SK-N-SH (cell line): ENCODE measurements around the gene UGT1A4. TPM values are rescaled to one million over a fixed set of nuclear protein-coding genes. Genes with fewer than 3 reads are reported as not detected.

Experiments used
- CTCF ChIA-PET: fragments of 300-600, 350-600 bp; formaldehyde crosslinking; extraction: SDS; loops from one replicate; lab custom pipeline; 2021; lab: Yijun Ruan, JAX
- POLR2A ChIA-PET: fragments of 350-600 bp; sonication (Branson Sonifier 250); formaldehyde crosslinking; extraction: SDS; loops from one replicate; lab custom pipeline; 2020; ENCODE audit warnings: antibody characterized with exemption, inconsistent platforms; lab: Yijun Ruan, JAX
- DNase-seq: peaks from one replicate; pipeline ENCODE4 v3.0.0; 2012
- H2AFZ ChIP-seq: fragments of 200-600 bp; sonication (generic); 2 replicates; pipeline ENCODE4 v1.8.1; 2016; ENCODE audit warnings: antibody characterized with exemption, mild to moderate bottlenecking, low read depth
- H3F3A ChIP-seq: fragments of 200-600 bp; sonication (generic); replicated peaks from 2 replicates; pipeline ENCODE3; 2016; ENCODE audit warnings: antibody characterized with exemption, mild to moderate bottlenecking; ENCODE audit not compliant: insufficient read depth
- H3K27ac ChIP-seq, 2 experiments: fragments of 200-500 bp in 1 of 2; fragments of 200-600 bp in 1 of 2; sonication (Bioruptor generic) in 1 of 2; sonication (generic), shearing (Covaris generic) in 1 of 2; 2 replicates each; pipeline versions ENCODE4 v1.5.1 to v1.6.1; 2014 to 2016; ENCODE audit warnings: low read depth in 2 of 2, inconsistent platforms in 1 of 2, low read length in 1 of 2, mild to moderate bottlenecking in 1 of 2, mixed read lengths in 1 of 2
- H3K27me3 ChIP-seq: fragments of 200-600 bp; sonication (generic), shearing (Covaris generic); 2 replicates; pipeline ENCODE4 v1.6.1; 2016; ENCODE audit warnings: mixed run types; ENCODE audit not compliant: insufficient read depth
- H3K36me3 ChIP-seq, 2 experiments: fragments of 200-500 bp in 1 of 2; fragments of 200-600 bp in 1 of 2; sonication (Bioruptor generic) in 1 of 2; sonication (generic) in 1 of 2; replicated peaks in 1 of 2; 2 replicates each; pipeline versions ENCODE3 to v1.5.1; 2014 to 2016; ENCODE audit warnings: low read length in 1 of 2, mild to moderate bottlenecking in 1 of 2; ENCODE audit not compliant: insufficient read depth in 2 of 2, control insufficient read depth in 1 of 2
- H3K4me1 ChIP-seq, 2 experiments: fragments of 200-500 bp in 1 of 2; fragments of 200-600 bp in 1 of 2; sonication (Bioruptor generic) in 1 of 2; sonication (generic), shearing (Covaris generic) in 1 of 2; 2 replicates each; pipeline versions ENCODE4 v1.5.1 to v1.6.1; 2014 to 2016; ENCODE audit warnings: low read depth in 1 of 2, low read length in 1 of 2, mixed run types in 1 of 2; ENCODE audit not compliant: insufficient read depth in 2 of 2, control insufficient read depth in 1 of 2
- H3K4me2 ChIP-seq: fragments of 200-600 bp; sonication (generic), shearing (Covaris generic); 2 replicates; pipeline ENCODE4 v1.6.1; 2017; ENCODE audit warnings: mixed run types
- H3K4me3 ChIP-seq, 2 experiments: fragments of 200-500 bp in 1 of 2; fragments of 200-600 bp in 1 of 2; sonication (Bioruptor generic) in 1 of 2; sonication (generic), shearing (Covaris generic) in 1 of 2; 2 replicates each; pipeline versions ENCODE4 v1.5.1 to v1.8.1; 2014 to 2016; ENCODE audit warnings: low read depth in 2 of 2, inconsistent platforms in 1 of 2, low read length in 1 of 2, mild to moderate bottlenecking in 1 of 2, mixed read lengths in 1 of 2, moderate library complexity in 1 of 2
- H3K79me2 ChIP-seq: fragments of 200-600 bp; sonication (generic); 2 replicates; pipeline ENCODE4 v1.8.1; 2017; ENCODE audit warnings: mild to moderate bottlenecking; ENCODE audit not compliant: insufficient read depth
- H3K9ac ChIP-seq: fragments of 200-600 bp; sonication (generic); 2 replicates; pipeline ENCODE4 v1.6.1; 2017; ENCODE audit warnings: mixed run types
- H3K9me2 ChIP-seq: fragments of 200-600 bp; sonication (generic); 2 replicates; pipeline ENCODE4 v1.6.1; 2017; ENCODE audit warnings: mixed run types
- H3K9me3 ChIP-seq: fragments of 200-600 bp; sonication (generic); 2 replicates; pipeline ENCODE4 v1.6.1; 2017; ENCODE audit warnings: mixed run types, mild to moderate bottlenecking, moderate library complexity
- H4K20me1 ChIP-seq: fragments of 200-600 bp; sonication (generic); 2 replicates; pipeline ENCODE4 v1.6.1; 2017; ENCODE audit warnings: mild to moderate bottlenecking, mixed run types; ENCODE audit not compliant: insufficient read depth
- CHD2 ChIP-seq: fragments of 150-350 bp; IDR thresholded peaks from 2 replicates; pipeline ENCODE4 v1.6.1; 2018; ENCODE audit warnings: low read length; ENCODE audit not compliant: partially characterized antibody
- ELF1 ChIP-seq: IDR thresholded peaks from 2 replicates; pipeline ENCODE4 v1.4.0; 2012
- EP300 ChIP-seq, 2 experiments: IDR thresholded peaks; 2 replicates each; pipeline versions ENCODE4 v1.4.0 to v1.6.1; 2012; ENCODE audit warnings: borderline replicate concordance in 1 of 2, low read depth in 1 of 2, low read length in 1 of 2
- EZH2phosphoT487 ChIP-seq: fragments of 200-600 bp; sonication (generic); IDR thresholded peaks from 2 replicates; pipeline ENCODE4 v1.6.1; 2017; ENCODE audit warnings: low read depth, mixed run types, mild to moderate bottlenecking, antibody characterized with exemption, moderate library complexity, borderline replicate concordance
- FOSL2 ChIP-seq: IDR thresholded peaks from 2 replicates; pipeline ENCODE4 v1.4.0; 2012; ENCODE audit warnings: low read depth, mild to moderate bottlenecking, moderate library complexity, borderline replicate concordance
- FOXJ3 ChIP-seq: sonication (generic); formaldehyde crosslinking; IDR thresholded peaks from 2 replicates; pipeline ENCODE4 v1.5.1; 2020; ENCODE audit warnings: mild to moderate bottlenecking, missing genetic modification reagents
- FOXM1 ChIP-seq: IDR thresholded peaks from 2 replicates; pipeline ENCODE4 v1.4.0; 2012; ENCODE audit warnings: low read depth, mild to moderate bottlenecking
- GABPA ChIP-seq: IDR thresholded peaks from 2 replicates; pipeline ENCODE4 v1.4.0; 2012; ENCODE audit warnings: low read depth, mild to moderate bottlenecking
- GATA2 ChIP-seq: sonication (generic); formaldehyde crosslinking; IDR thresholded peaks from 2 replicates; pipeline ENCODE4 v1.5.0; 2020; ENCODE audit warnings: mild to moderate bottlenecking, missing genetic modification reagents
- JUND ChIP-seq: IDR thresholded peaks from 2 replicates; pipeline ENCODE4 v1.4.0; 2012
- RAD21 ChIP-seq: IDR thresholded peaks from 2 replicates; pipeline ENCODE4 v1.6.1; 2012; ENCODE audit warnings: mild to moderate bottlenecking, low read length
- RFX5 ChIP-seq: IDR thresholded peaks from 2 replicates; pipeline ENCODE4 v1.6.1; 2012; ENCODE audit warnings: mild to moderate bottlenecking, improper control_type of control experiment, low read length
- RXRA ChIP-seq: IDR thresholded peaks from 2 replicates; pipeline ENCODE4 v1.4.0; 2012; ENCODE audit warnings: low read depth, mild to moderate bottlenecking, borderline replicate concordance
- TEAD4 ChIP-seq: IDR thresholded peaks from 2 replicates; pipeline ENCODE4 v1.4.0; 2012; ENCODE audit warnings: mild to moderate bottlenecking, borderline replicate concordance; ENCODE audit not compliant: insufficient read depth
- YY1 ChIP-seq: IDR thresholded peaks from 2 replicates; pipeline ENCODE4 v1.4.0; 2012; ENCODE audit warnings: low read depth, mild to moderate bottlenecking
- WGBS: methylation state at CpG from one replicate; pipeline ENCODE4 v1.1.6; 2017; ENCODE audit warnings: low lambda C conversion rate; 5-methylcytosine and 5-hydroxymethylcytosine counted together
- polyA plus RNA-seq, 3 experiments: library from polyadenylated mRNA; depleted of rRNA; stranded (reverse); fragments of >200 nt; gene quantifications; 2 replicates each; pipeline ENCODE4 v1.2.3, GENCODE V29; 2012
- TF ChIP-seq, protein P1 (sequence below): IDR thresholded peaks from 2 replicates; pipeline ENCODE4; 2012
- TF ChIP-seq, protein P2 (sequence below): fragments of 150-350 bp; IDR thresholded peaks from 2 replicates; pipeline ENCODE4 v1.6.1; 2016; ENCODE audit warnings: mild to moderate bottlenecking, low read depth, low read length
- TF ChIP-seq, protein P3 (sequence below): fragments of 200-600 bp; sonication (generic); IDR thresholded peaks from 2 replicates; pipeline ENCODE4 v1.6.1; 2017; ENCODE audit warnings: antibody characterized with exemption, mild to moderate bottlenecking, moderate library complexity
- TF ChIP-seq, protein P4 (sequence below): fragments of 150-350 bp; IDR thresholded peaks from 2 replicates; pipeline ENCODE4 v1.6.1; 2017; ENCODE audit warnings: antibody characterized with exemption, low read length, low read depth, borderline replicate concordance
- TF ChIP-seq, protein P5 (sequence below): IDR thresholded peaks from 2 replicates; pipeline ENCODE4 v1.4.0; 2012; ENCODE audit warnings: low read depth, borderline replicate concordance

UGT1A4 gene
- polyA plus RNA-seq, 1 of the 3 experiments (the other 2 are of a cell fraction), result not detected

DNA sequence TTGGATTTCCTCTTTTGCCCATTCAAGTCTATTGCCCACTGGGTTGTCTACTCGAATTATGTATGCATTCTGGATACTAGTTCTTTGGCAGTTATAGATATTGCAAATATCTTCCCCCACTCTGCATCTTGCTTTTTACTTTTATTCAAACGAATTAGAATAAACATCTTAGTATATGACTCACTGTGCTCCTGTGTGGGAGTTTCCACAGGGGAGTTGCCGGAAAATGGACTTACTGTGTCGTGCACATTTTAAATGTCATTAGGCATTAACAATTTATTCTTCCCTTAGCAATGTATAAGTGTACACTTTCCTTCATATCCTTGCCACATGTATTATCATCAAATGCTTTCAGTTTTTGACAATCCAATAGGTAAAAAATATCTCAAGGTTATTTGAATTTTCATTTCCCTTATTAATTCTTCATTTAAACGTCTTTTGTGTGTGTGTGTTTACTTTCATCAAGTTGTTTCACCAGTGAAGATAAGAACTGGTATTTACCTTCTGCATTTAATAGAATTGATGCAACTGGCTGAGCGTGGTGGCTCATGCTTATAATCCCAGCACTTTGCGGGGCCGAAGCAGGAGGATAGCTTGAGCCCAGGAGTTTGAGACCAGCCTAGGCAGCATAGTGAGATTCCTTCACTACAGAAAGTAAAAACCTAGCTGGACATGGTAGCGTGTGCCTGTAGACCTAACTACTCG lies 10.4 kb upstream of the UGT1A4 start:
- Histone ChIP-seq H2AFZ (no peak overlapping the region; the same call in 1 of the 2 replicates), H4K20me1 (no peaks in the 10 kb centered on the region), H3K4me3 (no peak overlapping the region), H3K4me2 (no peak overlapping the region), H3K79me2 (no peaks in the 10 kb centered on the region), H3K9ac (no peak overlapping the region), H3K9me3 (no peaks in the 10 kb centered on the region), H3K27ac (no peak overlapping the region)
- ChIA-PET POLR2A (no interaction called here), CTCF (no interaction called here)
- 57% methylated on average over 10 of the region's 10 CpGs for WGBS
- DNase-seq, result no peak
- TF ChIP-seq, protein P1, sequence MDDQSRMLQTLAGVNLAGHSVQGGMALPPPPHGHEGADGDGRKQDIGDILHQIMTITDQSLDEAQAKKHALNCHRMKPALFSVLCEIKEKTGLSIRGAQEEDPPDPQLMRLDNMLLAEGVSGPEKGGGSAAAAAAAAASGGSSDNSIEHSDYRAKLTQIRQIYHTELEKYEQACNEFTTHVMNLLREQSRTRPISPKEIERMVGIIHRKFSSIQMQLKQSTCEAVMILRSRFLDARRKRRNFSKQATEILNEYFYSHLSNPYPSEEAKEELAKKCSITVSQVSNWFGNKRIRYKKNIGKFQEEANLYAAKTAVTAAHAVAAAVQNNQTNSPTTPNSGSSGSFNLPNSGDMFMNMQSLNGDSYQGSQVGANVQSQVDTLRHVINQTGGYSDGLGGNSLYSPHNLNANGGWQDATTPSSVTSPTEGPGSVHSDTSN, result no peak
- TF ChIP-seq, protein P2, sequence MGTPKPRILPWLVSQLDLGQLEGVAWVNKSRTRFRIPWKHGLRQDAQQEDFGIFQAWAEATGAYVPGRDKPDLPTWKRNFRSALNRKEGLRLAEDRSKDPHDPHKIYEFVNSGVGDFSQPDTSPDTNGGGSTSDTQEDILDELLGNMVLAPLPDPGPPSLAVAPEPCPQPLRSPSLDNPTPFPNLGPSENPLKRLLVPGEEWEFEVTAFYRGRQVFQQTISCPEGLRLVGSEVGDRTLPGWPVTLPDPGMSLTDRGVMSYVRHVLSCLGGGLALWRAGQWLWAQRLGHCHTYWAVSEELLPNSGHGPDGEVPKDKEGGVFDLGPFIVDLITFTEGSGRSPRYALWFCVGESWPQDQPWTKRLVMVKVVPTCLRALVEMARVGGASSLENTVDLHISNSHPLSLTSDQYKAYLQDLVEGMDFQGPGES, result no peak
- TF ChIP-seq RXRA (no peak), GABPA (no peak), FOSL2 (no peak), EZH2phosphoT487 (no peak), ELF1 (no peak), CHD2 (no peak), YY1 (no peak), GATA2 (CRISPR knock-in tag) (no peak), FOXJ3 (CRISPR knock-in tag) (no peak), EP300 (IDR thresholded peaks at IDR 0.05; ENCODE audit: borderline replicate concordance in 1 of 2, low read depth in 1 of 2, low read length in 1 of 2) (no peak), JUND (no peak), TEAD4 (no peak), FOXM1 (no peak), RFX5 (no peak), RAD21 (no peak)
- TF ChIP-seq, protein P3, sequence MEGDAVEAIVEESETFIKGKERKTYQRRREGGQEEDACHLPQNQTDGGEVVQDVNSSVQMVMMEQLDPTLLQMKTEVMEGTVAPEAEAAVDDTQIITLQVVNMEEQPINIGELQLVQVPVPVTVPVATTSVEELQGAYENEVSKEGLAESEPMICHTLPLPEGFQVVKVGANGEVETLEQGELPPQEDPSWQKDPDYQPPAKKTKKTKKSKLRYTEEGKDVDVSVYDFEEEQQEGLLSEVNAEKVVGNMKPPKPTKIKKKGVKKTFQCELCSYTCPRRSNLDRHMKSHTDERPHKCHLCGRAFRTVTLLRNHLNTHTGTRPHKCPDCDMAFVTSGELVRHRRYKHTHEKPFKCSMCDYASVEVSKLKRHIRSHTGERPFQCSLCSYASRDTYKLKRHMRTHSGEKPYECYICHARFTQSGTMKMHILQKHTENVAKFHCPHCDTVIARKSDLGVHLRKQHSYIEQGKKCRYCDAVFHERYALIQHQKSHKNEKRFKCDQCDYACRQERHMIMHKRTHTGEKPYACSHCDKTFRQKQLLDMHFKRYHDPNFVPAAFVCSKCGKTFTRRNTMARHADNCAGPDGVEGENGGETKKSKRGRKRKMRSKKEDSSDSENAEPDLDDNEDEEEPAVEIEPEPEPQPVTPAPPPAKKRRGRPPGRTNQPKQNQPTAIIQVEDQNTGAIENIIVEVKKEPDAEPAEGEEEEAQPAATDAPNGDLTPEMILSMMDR, result no peak
- TF ChIP-seq, protein P4, sequence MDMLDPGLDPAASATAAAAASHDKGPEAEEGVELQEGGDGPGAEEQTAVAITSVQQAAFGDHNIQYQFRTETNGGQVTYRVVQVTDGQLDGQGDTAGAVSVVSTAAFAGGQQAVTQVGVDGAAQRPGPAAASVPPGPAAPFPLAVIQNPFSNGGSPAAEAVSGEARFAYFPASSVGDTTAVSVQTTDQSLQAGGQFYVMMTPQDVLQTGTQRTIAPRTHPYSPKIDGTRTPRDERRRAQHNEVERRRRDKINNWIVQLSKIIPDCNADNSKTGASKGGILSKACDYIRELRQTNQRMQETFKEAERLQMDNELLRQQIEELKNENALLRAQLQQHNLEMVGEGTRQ, result no peak
- TF ChIP-seq, protein P5, sequence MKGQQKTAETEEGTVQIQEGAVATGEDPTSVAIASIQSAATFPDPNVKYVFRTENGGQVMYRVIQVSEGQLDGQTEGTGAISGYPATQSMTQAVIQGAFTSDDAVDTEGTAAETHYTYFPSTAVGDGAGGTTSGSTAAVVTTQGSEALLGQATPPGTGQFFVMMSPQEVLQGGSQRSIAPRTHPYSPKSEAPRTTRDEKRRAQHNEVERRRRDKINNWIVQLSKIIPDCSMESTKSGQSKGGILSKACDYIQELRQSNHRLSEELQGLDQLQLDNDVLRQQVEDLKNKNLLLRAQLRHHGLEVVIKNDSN, result no peak
- TF ChIP-seq, all 33 proteins: peak for 0
- H3K27me3 ChIP-seq, result no peaks in the 10 kb centered on the region
- no peaks in the 10 kb centered on the region for H3K36me3 ChIP-seq
- peaks cover 0 to 18% of the 10 kb centered on the region in 2 experiments; a peak in 2 of 4 replicates for H3K4me1 ChIP-seq
- H3K9me2 ChIP-seq, result no peaks in the 10 kb centered on the region
- peaks cover 2% of the 10 kb centered on the region for H3F3A ChIP-seq
